Mammary epithelial cell (primary cell): ENCODE data around the gene PTTG1IP.

Source experiments
- CTCF ChIP-seq, 2 donors: IDR thresholded peaks in 1 of 2; conservative IDR thresholded peaks in 1 of 2; 2 replicates each; pipeline ENCODE4 v1.5.1; 2011 to 2012; ENCODE audit warnings: inconsistent platforms in 2 of 2, low read length in 2 of 2, mild to moderate bottlenecking in 2 of 2, control low read depth in 1 of 2, low read depth in 1 of 2; ENCODE audit not compliant: insufficient read depth in 1 of 2; ENCODE audit errors: extremely low read depth in 1 of 2
- EZH2 ChIP-seq: IDR thresholded peaks from 2 replicates; pipeline ENCODE4 v1.6.1; 2012; ENCODE audit warnings: low read length, inconsistent platforms, borderline replicate concordance

GRCh38 chr21:44850208-44850800 lies 23.2 kb downstream of the PTTG1IP start:
- TF ChIP-seq CTCF (conservative IDR thresholded peaks at IDR 0.05 in 1 of 2, IDR thresholded peaks at IDR 0.05 in 1 of 2; ENCODE audit: extremely low read depth in 1 of 2, insufficient read depth in 1 of 2, low read depth in 1 of 2, low read length in 2 of 2) (no peak), EZH2 (no peak)
